Osteocyte (in vitro differentiated cells): ENCODE results near the gene GOLGA3. TPM values are rescaled to one million over a fixed set of nuclear protein-coding genes. Genes with fewer than 3 reads are reported as not detected.
"Not testable (repeated sequence)": the region's sequence is repeated elsewhere in the genome, so short reads cannot be mapped to it uniquely, and the experiment has no call there.

Source experiments
- DNase-seq: peaks from one replicate; pipeline ENCODE4 v3.0.0; 2021; ENCODE audit warnings: mixed read lengths; ENCODE audit not compliant: unreplicated experiment; ENCODE audit errors: extremely low spot score
- H3K27ac Mint-ChIP-seq: one replicate; pipeline ENCODE4 v1.8.0; 2021; ENCODE audit warnings: mild to moderate bottlenecking, mixed read lengths; ENCODE audit not compliant: unreplicated experiment
- H3K27me3 Mint-ChIP-seq: one replicate; pipeline ENCODE4 v1.8.0; 2021; ENCODE audit warnings: mixed read lengths; ENCODE audit not compliant: unreplicated experiment
- H3K36me3 Mint-ChIP-seq: one replicate; pipeline ENCODE4 v1.8.0; 2021; ENCODE audit warnings: mixed read lengths; ENCODE audit not compliant: unreplicated experiment
- H3K4me1 Mint-ChIP-seq: one replicate; pipeline ENCODE4 v1.8.0; 2021; ENCODE audit warnings: mixed read lengths; ENCODE audit not compliant: unreplicated experiment
- H3K4me3 Mint-ChIP-seq: one replicate; pipeline ENCODE4 v1.8.0; 2021; ENCODE audit warnings: mild to moderate bottlenecking, moderate library complexity, mixed read lengths; ENCODE audit not compliant: unreplicated experiment
- H3K9me3 Mint-ChIP-seq: one replicate; pipeline ENCODE4 v1.8.0; 2021; ENCODE audit warnings: mixed read lengths; ENCODE audit not compliant: unreplicated experiment
- CTCF ChIP-seq: fragments of 200-600 bp; sonication (generic); IDR thresholded peaks from 2 replicates; pipeline ENCODE4 v1.5.0; 2021; ENCODE audit warnings: antibody characterized with exemption, mild to moderate bottlenecking, moderate library complexity
- total RNA-seq: library from RNA; stranded (reverse); gene quantifications from 2 replicates; pipeline ENCODE4 v1.2.1, GENCODE V29; 2021

The GOLGA3 gene
- total RNA-seq, 1 donor from 2014 or later, result 104 TPM

- no peaks in the 10 kb centered on the region for H3K4me1 Mint-ChIP-seq
- H3K27me3 Mint-ChIP-seq, result no peaks in the 10 kb centered on the region
- no peak overlapping the region for H3K4me3 Mint-ChIP-seq
- H3K36me3 Mint-ChIP-seq, result peaks cover 52% of the 10 kb centered on the region
- no peak overlapping the region for H3K27ac Mint-ChIP-seq
- no peak for TF ChIP-seq CTCF
- H3K9me3 Mint-ChIP-seq, result no peaks in the 10 kb centered on the region
- DNase-seq, result no peak
These were observed 26.9 kb downstream of the GOLGA3 start for GRCh38 chr12:132801741-132802140.

- H3K36me3 Mint-ChIP-seq, result peaks cover 52% of the 10 kb centered on the region
- H3K27me3 Mint-ChIP-seq, result no peaks in the 10 kb centered on the region
- no peaks in the 10 kb centered on the region for H3K4me1 Mint-ChIP-seq
- no peaks in the 10 kb centered on the region for H3K9me3 Mint-ChIP-seq
- H3K27ac Mint-ChIP-seq, result no peak overlapping the region
- no peak for TF ChIP-seq CTCF
- H3K4me3 Mint-ChIP-seq, result no peak overlapping the region
- no peak for DNase-seq
These were observed 29.8 kb downstream of the GOLGA3 start for GRCh38 chr12:132798836-132799235.

- H3K27me3 Mint-ChIP-seq, result no peaks in the 10 kb centered on the region
- DNase-seq, result no peak
- H3K9me3 Mint-ChIP-seq, result no peaks in the 10 kb centered on the region
- no peak overlapping the region for H3K4me3 Mint-ChIP-seq
- no peak overlapping the region for H3K27ac Mint-ChIP-seq
- H3K36me3 Mint-ChIP-seq, result peaks cover 50% of the 10 kb centered on the region
- H3K4me1 Mint-ChIP-seq, result no peaks in the 10 kb centered on the region
- no peak for TF ChIP-seq CTCF
These were observed 30.7 kb downstream of the GOLGA3 start for GRCh38 chr12:132797820-132798570.

- H3K4me3 Mint-ChIP-seq, result no peak overlapping the region
- peaks cover 44% of the 10 kb centered on the region for H3K36me3 Mint-ChIP-seq
- TF ChIP-seq CTCF, result no peak
- no peak for DNase-seq
- no peaks in the 10 kb centered on the region for H3K27me3 Mint-ChIP-seq
- H3K4me1 Mint-ChIP-seq, result no peaks in the 10 kb centered on the region
- H3K27ac Mint-ChIP-seq, result no peak overlapping the region
- H3K9me3 Mint-ChIP-seq, result no peaks in the 10 kb centered on the region
These were observed 32.8 kb downstream of the GOLGA3 start for GRCh38 chr12:132795847-132796246.

GRCh38 chr12:132791940-132792339 lies 36.7 kb downstream of the GOLGA3 start:
- H3K27me3 Mint-ChIP-seq, H3K4me1 Mint-ChIP-seq, H3K27ac Mint-ChIP-seq, DNase-seq, H3K9me3 Mint-ChIP-seq, H3K4me3 Mint-ChIP-seq: not testable (repeated sequence)
- peaks cover 52% of the 10 kb centered on the region for H3K36me3 Mint-ChIP-seq
